GM23338 (cell line): ENCODE data around the gene TPSAB1. TPM values are rescaled to one million over a fixed set of nuclear protein-coding genes. Genes with fewer than 3 reads are reported as not detected.

ENCODE experiments used
- ATAC-seq: fragments of 200-7000 bp; cut with Tn5 transposase; 3 replicates; pipeline ENCODE4 v1.9.1; 2020
- DNase-seq: peaks from one replicate; pipeline ENCODE4 v3.0.0-alpha.2; 2015; ENCODE audit warnings: low spot score
- H2AFZ ChIP-seq: fragments of 200-600 bp; sonication (generic); 2 replicates; pipeline ENCODE4 v1.8.0; 2016; ENCODE audit warnings: antibody characterized with exemption, mild to moderate bottlenecking, moderate library complexity
- H3F3A ChIP-seq: fragments of 200-600 bp; sonication (generic); replicated peaks from 2 replicates; pipeline ENCODE4 v1.8.0; 2017; ENCODE audit warnings: antibody characterized with exemption, mixed run types, low read depth
- H3K27ac ChIP-seq: fragments of 200-600 bp; sonication (generic); 2 replicates; pipeline ENCODE4 v1.6.1; 2016; ENCODE audit warnings: low read depth
- H3K27me3 ChIP-seq: fragments of 200-600 bp; sonication (generic); 2 replicates; pipeline ENCODE4 v1.8.0; 2016; ENCODE audit warnings: mild to moderate bottlenecking, mixed run types, moderate library complexity; ENCODE audit not compliant: insufficient read depth
- H3K36me3 ChIP-seq: fragments of 200-600 bp; sonication (generic); 2 replicates; pipeline ENCODE4 v1.8.0; 2016; ENCODE audit warnings: mild to moderate bottlenecking; ENCODE audit not compliant: insufficient read depth
- H3K4me1 ChIP-seq: fragments of 200-600 bp; sonication (generic); 2 replicates; pipeline ENCODE4 v1.8.0; 2016; ENCODE audit warnings: mild to moderate bottlenecking, moderate library complexity; ENCODE audit not compliant: insufficient read depth
- H3K4me2 ChIP-seq: fragments of 200-600 bp; sonication (generic); 2 replicates; pipeline ENCODE4 v1.7.1; 2017; ENCODE audit warnings: mixed run types
- H3K4me3 ChIP-seq: fragments of 200-600 bp; sonication (generic); 2 replicates; pipeline ENCODE4 v1.6.1; 2016; ENCODE audit warnings: mixed run types
- H3K79me2 ChIP-seq: fragments of 200-600 bp; sonication (generic); replicated peaks from 2 replicates; pipeline ENCODE4 v1.8.0; 2017; ENCODE audit warnings: mild to moderate bottlenecking; ENCODE audit not compliant: insufficient read depth
- H3K9me2 ChIP-seq: fragments of 200-600 bp; sonication (generic); 2 replicates; pipeline ENCODE4 v1.8.0; 2017; ENCODE audit not compliant: insufficient read depth
- H4K20me1 ChIP-seq: fragments of 200-600 bp; sonication (generic); replicated peaks from 2 replicates; pipeline ENCODE4 v1.8.0; 2017; ENCODE audit warnings: mild to moderate bottlenecking; ENCODE audit not compliant: insufficient read depth
- H3K27ac Mint-ChIP-seq: 2 replicates; pipeline ENCODE4 v1.8.0; 2020; ENCODE audit warnings: inconsistent platforms, mild to moderate bottlenecking, moderate library complexity, mixed read lengths
- H3K27me3 Mint-ChIP-seq: 3 replicates; pipeline ENCODE4 v1.8.0; 2022; ENCODE audit warnings: low read depth, mild to moderate bottlenecking, moderate library complexity, mixed read lengths, inconsistent platforms; ENCODE audit not compliant: insufficient read depth, poor library complexity
- H3K36me3 Mint-ChIP-seq: 3 replicates; pipeline ENCODE4 v1.8.0; 2021; ENCODE audit warnings: low read depth, mild to moderate bottlenecking, inconsistent platforms, moderate library complexity, mixed read lengths
- H3K4me1 Mint-ChIP-seq: 3 replicates; pipeline ENCODE4 v1.8.0; 2020; ENCODE audit warnings: mild to moderate bottlenecking, inconsistent platforms, mixed read lengths
- H3K4me3 Mint-ChIP-seq: 3 replicates; pipeline ENCODE4 v1.8.0; 2021; ENCODE audit warnings: moderate library complexity, mild to moderate bottlenecking, inconsistent platforms, mixed read lengths
- H3K9me3 Mint-ChIP-seq: 3 replicates; pipeline ENCODE4 v1.8.0; 2020; ENCODE audit warnings: moderate library complexity, mild to moderate bottlenecking, inconsistent platforms, mixed read lengths
- CREB1 ChIP-seq: fragments of 250-450 bp; sonication (Bioruptor Pico); IDR thresholded peaks from 2 replicates; pipeline ENCODE4 v1.5.0; 2020; ENCODE audit warnings: low read depth, mild to moderate bottlenecking, moderate library complexity
- CTCF ChIP-seq, 2 experiments: fragments of 200-600 bp in 1 of 2; sonication (generic) in 1 of 2; conservative IDR thresholded peaks; 2 replicates each; pipeline versions ENCODE4 v1.5.1 to v1.6.1; 2016 to 2017; ENCODE audit warnings: antibody characterized with exemption in 2 of 2, low read depth in 2 of 2, mild to moderate bottlenecking in 2 of 2, moderate library complexity in 1 of 2
- ETS1 ChIP-seq: IDR thresholded peaks from 2 replicates; pipeline ENCODE4 v1.6.1; 2016; ENCODE audit warnings: antibody characterized with exemption
- EZH2 ChIP-seq: fragments of 200-600 bp; sonication (generic); IDR thresholded peaks from one replicate; pipeline ENCODE4 v1.8.0; 2017; ENCODE audit warnings: antibody characterized with exemption, mild to moderate bottlenecking, low read depth; ENCODE audit not compliant: unreplicated experiment
- EZH2phosphoT487 ChIP-seq: fragments of 200-600 bp; sonication (generic); IDR thresholded peaks from one replicate; pipeline ENCODE4 v1.8.1; 2018; ENCODE audit warnings: antibody characterized with exemption; ENCODE audit not compliant: unreplicated experiment
- JUNB ChIP-seq: IDR thresholded peaks from one replicate; pipeline ENCODE4 v1.6.1; 2016; ENCODE audit warnings: antibody characterized with exemption; ENCODE audit not compliant: unreplicated experiment
- NANOG ChIP-seq: IDR thresholded peaks from 2 replicates; pipeline ENCODE4 v1.6.1; 2016; ENCODE audit warnings: antibody characterized with exemption, borderline replicate concordance
- POLR2AphosphoS5 ChIP-seq: IDR thresholded peaks from 2 replicates; pipeline ENCODE4 v1.6.1; 2016; ENCODE audit warnings: antibody characterized with exemption, low read depth
- REST ChIP-seq: IDR thresholded peaks from one replicate; pipeline ENCODE4 v1.6.1; 2018; ENCODE audit warnings: antibody characterized with exemption; ENCODE audit not compliant: unreplicated experiment
- STAT1 ChIP-seq: IDR thresholded peaks from one replicate; pipeline ENCODE4 v1.6.1; 2016; ENCODE audit warnings: antibody characterized with exemption; ENCODE audit not compliant: unreplicated experiment
- ZNF114 ChIP-seq: fragments of 250-450 bp; sonication (Bioruptor Pico); IDR thresholded peaks from 2 replicates; pipeline ENCODE4 v1.5.0; 2020; ENCODE audit warnings: mild to moderate bottlenecking, moderate library complexity
- ZNF331 ChIP-seq: fragments of 250-450 bp; sonication (Bioruptor Pico); IDR thresholded peaks from 2 replicates; pipeline ENCODE4 v1.5.0; 2020; ENCODE audit warnings: low read depth, mild to moderate bottlenecking, moderate library complexity
- ZNF462 ChIP-seq: fragments of 250-450 bp; sonication (Bioruptor Pico); IDR thresholded peaks from 2 replicates; pipeline ENCODE4 v1.5.0; 2020; ENCODE audit warnings: mild to moderate bottlenecking, moderate library complexity
- polyA plus RNA-seq: library from polyadenylated mRNA; unstranded; fragments of >200 nt; fragmentation: Nextera tagmentation; extraction: Ambion mirVana; gene quantifications from 2 replicates; pipeline ENCODE4 v1.2.1, GENCODE V29; 2016
- total RNA-seq: library from RNA; depleted of rRNA; stranded (reverse); fragments of >200 nt; shearing (Covaris generic); gene quantifications from 2 replicates; pipeline ENCODE4 v1.2.3, GENCODE V29; 2014

Gene TPSAB1
- total and polyA plus RNA-seq, 2 experiments from 2014 or later: not detected

- H3K4me1 ChIP-seq: no peaks in the 10 kb centered on the region
- no peak for DNase-seq
Observed at GRCh38 chr16:1212616-1213194, 27.8 kb upstream of the TPSAB1 start.

More at GRCh38 chr16:1212616-1213194, 27.8 kb upstream of the TPSAB1 start:
- no peak for TF ChIP-seq STAT1
- no peak for TF ChIP-seq ZNF462 (CRISPR knock-in tag)
- no peak for TF ChIP-seq REST
- no peak for TF ChIP-seq POLR2AphosphoS5
- no peak for TF ChIP-seq CREB1 (CRISPR knock-in tag)
- no peak for TF ChIP-seq ZNF331
- no peak for TF ChIP-seq EZH2phosphoT487
- TF ChIP-seq ETS1: no peak
- no peak for TF ChIP-seq JUNB
- TF ChIP-seq EZH2: no peak
- no peak for TF ChIP-seq NANOG
- no peak for TF ChIP-seq ZNF114 (CRISPR knock-in tag)
- TF ChIP-seq CTCF (conservative IDR thresholded peaks at IDR 0.05; ENCODE audit: low read depth in 2 of 2): no peak
- Mint-ChIP-seq H3K4me3 (no peak overlapping the region), H3K27me3 (peaks cover 14% of the 10 kb centered on the region), H3K9me3 (no peaks in the 10 kb centered on the region), H3K4me1 (no peaks in the 10 kb centered on the region), H3K36me3 (0 out of 3 replicates have a peak, but pooled peaks cover 3% of the 10 kb centered on the region), H3K27ac (no peak overlapping the region)
- no peak overlapping the region for H3K4me2 ChIP-seq
- no peak for ATAC-seq
- H2AFZ ChIP-seq: no peak overlapping the region
- no peaks in the 10 kb centered on the region for H3K9me2 ChIP-seq
- no peaks in the 10 kb centered on the region; the same call in 1 of the 2 replicates for H4K20me1 ChIP-seq
- no peak overlapping the region for H3K4me3 ChIP-seq
- no peaks in the 10 kb centered on the region for H3K36me3 ChIP-seq
- no peaks in the 10 kb centered on the region for H3K27me3 ChIP-seq
- no peaks in the 10 kb centered on the region for H3F3A ChIP-seq
- no peaks in the 10 kb centered on the region for H3K79me2 ChIP-seq
- H3K27ac ChIP-seq: no peak overlapping the region
